ENCODE results near the gene SAFB.

SAFB gene

GRCh38 chr19:5622465-5623396 is at the start of gene SAFB, which contains the start of gene SAFB2:
TSS of gene SAFB (plus strand) at chr19:5623083. CDS start at chr19:5623206, 123 bp downstream.
TSS of gene SAFB2 (minus strand) at chr19:5622776. CDS start at chr19:5622715, 61 bp downstream.
- peak; percentile 98 for DNase-seq

GRCh38 chr19:5575590-5575989 is 47.3 kb upstream of the SAFB start:
- DNase-seq: no peak

- DNase-seq: peak; percentile 34
These were observed 44.6 kb upstream of the SAFB start for GRCh38 chr19:5578097-5578846.

GRCh38 chr19:5579286-5579685 is 43.6 kb upstream of the SAFB start:
- no peak for DNase-seq

- no peak for DNase-seq
These were observed 43.2 kb upstream of the SAFB start for GRCh38 chr19:5579697-5580096.

GRCh38 chr19:5580161-5580571 is 42.7 kb upstream of the SAFB start:
- no peak for DNase-seq

GRCh38 chr19:5585461-5586299 is 37.2 kb upstream of the SAFB start:
- DNase-seq: no peak

- DNase-seq: no peak
These were observed 36.4 kb upstream of the SAFB start for GRCh38 chr19:5586300-5587070.

GRCh38 chr19:5587071-5587455 is 35.8 kb upstream of the SAFB start:
- no peak for DNase-seq

GRCh38 chr19:5587661-5588060 is 35.2 kb upstream of the SAFB start:
- DNase-seq: no peak

GRCh38 chr19:5588441-5588840 is 34.4 kb upstream of the SAFB start:
- DNase-seq: no peak

- no peak for DNase-seq
These were observed 33.8 kb upstream of the SAFB start for GRCh38 chr19:5588906-5589676.

GRCh38 chr19:5590151-5590864 is 32.6 kb upstream of the SAFB start:
- no peak for DNase-seq

GRCh38 chr19:5590865-5591154 is 32.1 kb upstream of the SAFB start:
- no peak for DNase-seq

GRCh38 chr19:5591476-5591875 is 31.4 kb upstream of the SAFB start:
- no peak for DNase-seq

GRCh38 chr19:5592531-5593342 is 30.1 kb upstream of the SAFB start:
- DNase-seq: no peak

GRCh38 chr19:5593343-5594255 is 29.3 kb upstream of the SAFB start:
- no peak for DNase-seq

GRCh38 chr19:5594521-5594950 is 28.3 kb upstream of the SAFB start:
- DNase-seq: no peak

GRCh38 chr19:5595129-5595528 is 27.8 kb upstream of the SAFB start:
- no peak for DNase-seq
